ENCODE data around the gene C17orf75.

Gene C17orf75

DNA sequence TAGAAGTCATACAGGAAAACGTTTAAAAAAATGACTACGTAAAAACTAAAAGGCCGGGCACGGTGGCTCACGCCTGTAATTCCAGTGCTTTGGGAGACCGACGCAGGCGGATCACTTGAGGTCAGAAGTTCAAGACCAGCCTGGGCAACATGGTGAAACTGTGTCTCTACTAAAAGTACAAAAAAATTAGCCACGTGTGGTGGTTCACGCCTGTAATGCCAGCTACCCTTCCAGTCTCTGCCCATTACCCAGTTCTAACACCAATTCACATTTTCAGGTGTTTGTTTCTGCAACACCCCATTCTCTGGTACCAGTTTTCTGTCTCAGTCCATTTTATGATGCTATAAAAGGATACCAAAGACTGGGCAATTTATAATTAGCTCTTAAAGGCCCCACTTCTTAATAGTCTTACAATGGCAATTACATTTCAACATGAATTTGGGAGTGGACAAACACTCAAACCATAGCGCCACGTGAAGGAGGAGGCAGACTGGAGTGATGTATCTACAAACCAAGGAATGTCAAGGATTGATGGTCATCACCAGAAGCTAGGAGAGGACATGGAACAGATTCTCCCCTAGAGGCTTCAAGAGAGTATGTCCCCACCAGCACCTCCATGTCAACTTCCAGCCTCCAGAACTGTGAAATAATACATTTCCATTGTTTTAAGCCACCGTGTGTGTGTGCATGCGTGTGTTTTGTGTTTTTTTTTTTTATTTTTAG is 791 bp upstream of the C17orf75 start:
- 90 to 93% methylated on average over 12 of the region's 14 CpGs for WGBS, 2 experiments (ENCODE audit: insufficient coverage in 2 of 2)
- Histone ChIP-seq H3K9me3 (ENCODE audit: control insufficient read depth, low read length) (no peaks in the 10 kb centered on the region), H3K4me3 (ENCODE audit: extremely low read depth, insufficient read depth, low read length, poor library complexity, severe bottlenecking) (peak overlapping the region; percentile 53), H3K4me1 (ENCODE audit: control insufficient read depth, insufficient read depth, low read length, poor library complexity, severe bottlenecking) (no peaks in the 10 kb centered on the region), H3K36me3 (ENCODE audit: control insufficient read depth, insufficient read depth, low read length) (peaks cover 18% of the 10 kb centered on the region), H3K27ac (ENCODE audit: low read depth, low read length, severe bottlenecking) (no peak overlapping the region)

DNA sequence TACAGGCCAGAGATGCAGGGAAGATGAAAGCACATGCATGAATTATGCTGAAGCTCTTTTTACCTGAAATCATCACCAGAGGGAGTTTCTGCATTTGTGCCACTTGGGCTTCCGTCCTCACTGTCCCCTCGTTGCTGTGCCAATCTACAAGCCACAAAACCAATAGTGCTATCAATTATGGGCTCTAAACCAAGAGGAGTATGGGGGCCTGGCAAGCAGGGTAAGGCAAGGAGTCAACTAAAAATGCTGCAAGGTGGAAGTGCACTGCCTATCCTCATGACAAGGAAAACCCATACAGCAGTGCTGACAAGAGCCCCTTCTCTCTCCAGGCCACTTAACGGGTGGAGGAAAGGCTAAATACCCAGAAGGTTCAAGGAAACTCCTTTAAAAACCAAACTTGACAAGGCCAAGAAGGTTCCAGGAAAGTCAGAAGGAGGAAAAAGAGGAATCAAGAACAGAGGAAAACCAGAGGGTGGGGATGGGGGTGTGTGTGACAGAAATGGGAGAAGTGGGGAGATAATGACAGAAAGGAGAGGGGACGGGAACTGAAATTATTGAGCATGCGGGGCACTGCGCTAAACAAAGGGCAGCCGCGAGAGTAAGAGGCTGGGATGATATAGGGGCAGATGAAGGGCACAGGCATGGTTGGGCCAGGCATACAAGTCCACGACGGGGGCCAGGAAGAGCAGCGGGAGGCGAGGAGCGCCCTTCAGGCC is 674 bp downstream of the C17orf75 start:
- Histone ChIP-seq H3K9me3 (ENCODE audit: control insufficient read depth, low read length) (no peaks in the 10 kb centered on the region), H3K27ac (ENCODE audit: low read depth, low read length, severe bottlenecking) (peak overlapping the region; percentile 2), H3K36me3 (ENCODE audit: control insufficient read depth, insufficient read depth, low read length) (peaks cover 28% of the 10 kb centered on the region), H3K4me1 (ENCODE audit: control insufficient read depth, insufficient read depth, low read length, poor library complexity, severe bottlenecking) (no peaks in the 10 kb centered on the region), H3K4me3 (ENCODE audit: extremely low read depth, insufficient read depth, low read length, poor library complexity, severe bottlenecking) (peak overlapping the region; percentile 53)
- WGBS, 2 experiments (ENCODE audit: insufficient coverage in 2 of 2) = 5 to 23% methylated on average over 8 to 10 of the region's 13 CpGs

DNA sequence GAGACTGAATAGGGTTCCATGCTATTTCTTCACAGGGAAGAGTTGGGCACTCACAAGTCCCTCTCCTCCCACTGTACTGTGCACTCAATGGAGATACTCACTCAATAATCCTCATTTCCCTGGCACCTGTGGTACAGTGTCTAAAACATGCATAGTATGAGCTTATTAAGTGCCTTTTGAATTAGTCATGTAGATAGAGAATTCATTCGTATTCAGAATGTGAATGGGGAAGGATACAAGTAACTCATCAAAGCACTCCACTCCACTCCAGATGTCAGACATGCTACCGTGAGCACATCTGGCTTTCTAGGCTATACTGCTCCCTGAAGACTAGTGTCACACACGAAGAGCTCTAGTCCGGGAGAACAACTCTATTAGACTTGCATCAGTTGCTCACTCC is 6.3 kb downstream of the C17orf75 start:
- Histone ChIP-seq H3K9me3 (ENCODE audit: control insufficient read depth, low read length) (no peaks in the 10 kb centered on the region), H3K4me1 (ENCODE audit: control insufficient read depth, insufficient read depth, low read length, poor library complexity, severe bottlenecking) (peaks cover 4% of the 10 kb centered on the region), H3K4me3 (ENCODE audit: extremely low read depth, insufficient read depth, low read length, poor library complexity, severe bottlenecking) (no peak overlapping the region), H3K27ac (ENCODE audit: low read depth, low read length, severe bottlenecking) (no peak overlapping the region), H3K36me3 (ENCODE audit: control insufficient read depth, insufficient read depth, low read length) (peaks cover 62% of the 10 kb centered on the region)
- WGBS, 2 experiments (ENCODE audit: insufficient coverage in 2 of 2) = 100% methylated on average over 1 to 2 of the region's 4 CpGs

DNA sequence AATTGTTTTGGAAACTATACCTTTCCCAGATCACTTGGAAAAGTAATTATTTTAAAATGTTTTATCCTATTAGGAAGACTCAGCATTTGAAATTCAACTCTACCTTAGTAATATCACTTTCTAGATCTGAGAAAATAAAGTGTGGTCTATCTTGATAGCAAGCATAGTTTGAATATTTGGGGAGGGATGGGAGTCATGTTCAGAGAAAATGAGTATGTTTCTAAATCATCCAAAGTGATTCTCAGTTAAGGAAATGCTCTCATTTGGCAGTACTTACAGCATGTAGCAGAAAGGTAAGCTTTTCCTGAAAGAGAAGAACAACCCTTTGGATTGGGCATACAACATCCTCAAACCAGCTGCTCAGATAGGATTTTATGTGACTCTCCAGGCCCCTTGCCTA is 6.9 kb downstream of the C17orf75 start:
- Histone ChIP-seq H3K27ac (ENCODE audit: low read depth, low read length, severe bottlenecking) (no peak overlapping the region), H3K9me3 (ENCODE audit: control insufficient read depth, low read length) (no peaks in the 10 kb centered on the region), H3K4me1 (ENCODE audit: control insufficient read depth, insufficient read depth, low read length, poor library complexity, severe bottlenecking) (peaks cover 4% of the 10 kb centered on the region), H3K4me3 (ENCODE audit: extremely low read depth, insufficient read depth, low read length, poor library complexity, severe bottlenecking) (no peak overlapping the region), H3K36me3 (ENCODE audit: control insufficient read depth, insufficient read depth, low read length) (peaks cover 60% of the 10 kb centered on the region)

DNA sequence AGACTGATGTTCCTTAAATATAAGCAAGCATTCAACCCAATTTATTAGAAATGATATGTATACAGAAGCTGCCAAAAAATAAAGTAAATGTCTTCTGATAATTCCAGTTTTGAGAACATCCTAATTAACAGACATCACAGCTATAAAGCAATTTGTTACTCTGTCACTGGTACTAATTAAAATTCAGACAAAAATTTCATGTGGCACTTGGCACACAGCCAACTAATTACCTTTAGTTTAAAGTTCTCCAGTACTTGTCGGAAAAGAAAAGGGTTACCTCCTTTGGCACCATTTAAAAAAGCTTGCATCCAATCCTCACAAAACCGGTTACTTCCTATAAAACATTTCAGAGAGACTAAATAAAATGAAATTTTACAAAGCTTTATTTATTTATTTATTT is 8.8 kb downstream of the C17orf75 start:
- Histone ChIP-seq H3K4me3 (ENCODE audit: extremely low read depth, insufficient read depth, low read length, poor library complexity, severe bottlenecking) (no peak overlapping the region), H3K36me3 (ENCODE audit: control insufficient read depth, insufficient read depth, low read length) (peaks cover 48% of the 10 kb centered on the region), H3K9me3 (ENCODE audit: control insufficient read depth, low read length) (no peaks in the 10 kb centered on the region), H3K27ac (ENCODE audit: low read depth, low read length, severe bottlenecking) (no peak overlapping the region), H3K4me1 (ENCODE audit: control insufficient read depth, insufficient read depth, low read length, poor library complexity, severe bottlenecking) (peaks cover 4% of the 10 kb centered on the region)
- no CpG with 5 or more reads among the region's 2 CpGs for WGBS, 2 experiments (ENCODE audit: insufficient coverage in 2 of 2)

GRCh38 chr17:32331243-32332040 is 10.5 kb downstream of the C17orf75 start:
- Histone ChIP-seq H3K4me1 (ENCODE audit: control insufficient read depth, insufficient read depth, low read length, poor library complexity, severe bottlenecking) (peaks cover 4% of the 10 kb centered on the region), H3K27ac (ENCODE audit: low read depth, low read length, severe bottlenecking) (no peak overlapping the region), H3K9me3 (ENCODE audit: control insufficient read depth, low read length) (no peaks in the 10 kb centered on the region), H3K36me3 (ENCODE audit: control insufficient read depth, insufficient read depth, low read length) (peaks cover 36% of the 10 kb centered on the region), H3K4me3 (ENCODE audit: extremely low read depth, insufficient read depth, low read length, poor library complexity, severe bottlenecking) (no peak overlapping the region)
- no CpG with 5 or more reads among the region's 3 CpGs for WGBS, 2 experiments (ENCODE audit: insufficient coverage in 2 of 2)

- H3K27ac ChIP-seq (ENCODE audit: low read depth, low read length, severe bottlenecking) = no peak overlapping the region
- H3K9me3 ChIP-seq (ENCODE audit: control insufficient read depth, low read length) = no peaks in the 10 kb centered on the region
- peaks cover 29% of the 10 kb centered on the region for H3K36me3 ChIP-seq (ENCODE audit: control insufficient read depth, insufficient read depth, low read length)
- no peaks in the 10 kb centered on the region for H3K4me1 ChIP-seq (ENCODE audit: control insufficient read depth, insufficient read depth, low read length, poor library complexity, severe bottlenecking)
- H3K4me3 ChIP-seq (ENCODE audit: extremely low read depth, insufficient read depth, low read length, poor library complexity, severe bottlenecking) = no peak overlapping the region
- WGBS, 2 experiments (ENCODE audit: insufficient coverage in 2 of 2) = 78 to 100% methylated on average over 1 of the region's 3 CpGs
Observed at GRCh38 chr17:32330147-32330546, 11.8 kb downstream of the C17orf75 start.

DNA sequence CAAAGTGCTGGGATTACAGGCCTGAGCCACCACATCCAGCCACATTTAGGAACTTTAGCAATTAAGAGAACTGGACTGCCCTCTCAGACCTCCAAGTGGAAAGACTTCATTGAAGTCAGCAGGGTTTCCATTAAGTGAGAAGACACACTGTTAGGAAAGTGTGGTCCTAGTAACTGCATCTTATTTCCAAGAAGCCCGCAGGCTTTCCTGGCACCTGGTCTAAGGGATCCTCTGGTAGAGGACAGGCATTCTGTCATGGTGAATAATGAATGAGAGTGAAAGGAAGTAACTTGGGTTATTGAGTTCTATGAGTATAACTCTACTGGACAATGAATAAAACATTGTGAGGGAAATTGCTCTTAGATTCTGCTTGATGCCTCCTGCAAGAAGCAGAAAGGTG is 14.1 kb downstream of the C17orf75 start:
- H3K4me3 ChIP-seq (ENCODE audit: extremely low read depth, insufficient read depth, low read length, poor library complexity, severe bottlenecking) = no peak overlapping the region
- H3K4me1 ChIP-seq (ENCODE audit: control insufficient read depth, insufficient read depth, low read length, poor library complexity, severe bottlenecking) = no peaks in the 10 kb centered on the region
- peaks cover 9% of the 10 kb centered on the region for H3K36me3 ChIP-seq (ENCODE audit: control insufficient read depth, insufficient read depth, low read length)
- H3K27ac ChIP-seq (ENCODE audit: low read depth, low read length, severe bottlenecking) = peak overlapping the region; percentile 5
- 91 to 100% methylated on average over 1 of the region's 1 CpG for WGBS, 2 experiments (ENCODE audit: insufficient coverage in 2 of 2)
- no peaks in the 10 kb centered on the region for H3K9me3 ChIP-seq (ENCODE audit: control insufficient read depth, low read length)

- no peaks in the 10 kb centered on the region for H3K4me1 ChIP-seq (ENCODE audit: control insufficient read depth, insufficient read depth, low read length, poor library complexity, severe bottlenecking)
- no peak overlapping the region for H3K27ac ChIP-seq (ENCODE audit: low read depth, low read length, severe bottlenecking)
- WGBS, 2 experiments (ENCODE audit: insufficient coverage in 2 of 2) = 49 to 50% methylated on average over 8 to 10 of the region's 11 CpGs
Observed at GRCh38 chr17:32323811-32324491, 18.0 kb downstream of the C17orf75 start.

DNA sequence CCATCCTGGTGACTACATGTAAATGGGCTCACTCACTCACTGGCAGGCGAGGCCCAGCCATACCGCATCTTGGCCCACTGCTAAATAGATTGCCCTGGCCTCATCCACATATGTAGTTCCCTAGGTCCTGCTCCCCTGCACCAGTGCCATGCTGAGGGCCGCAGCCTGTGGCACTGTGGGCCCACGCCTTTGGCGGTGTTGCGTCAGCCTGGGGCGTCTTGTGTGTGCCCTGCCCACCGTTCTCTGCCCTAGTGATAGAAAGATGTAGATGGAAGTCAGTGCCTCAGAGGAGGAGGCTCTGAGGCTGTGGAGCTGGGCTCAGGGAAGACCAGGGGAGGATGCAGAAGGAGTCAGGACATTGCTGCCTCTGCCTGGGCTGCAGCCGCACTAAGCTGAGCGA is 18.9 kb downstream of the C17orf75 start:
- Histone ChIP-seq H3K36me3 (ENCODE audit: control insufficient read depth, insufficient read depth, low read length) (no peaks in the 10 kb centered on the region), H3K4me3 (ENCODE audit: extremely low read depth, insufficient read depth, low read length, poor library complexity, severe bottlenecking) (no peak overlapping the region), H3K27ac (ENCODE audit: low read depth, low read length, severe bottlenecking) (no peak overlapping the region), H3K9me3 (ENCODE audit: control insufficient read depth, low read length) (no peaks in the 10 kb centered on the region), H3K4me1 (ENCODE audit: control insufficient read depth, insufficient read depth, low read length, poor library complexity, severe bottlenecking) (no peaks in the 10 kb centered on the region)
- WGBS, 2 experiments (ENCODE audit: insufficient coverage in 2 of 2) = 93 to 94% methylated on average over 2 to 10 of the region's 10 CpGs

More at GRCh38 chr17:32323811-32324491, 18.0 kb downstream of the C17orf75 start:
- Histone ChIP-seq H3K4me3 (ENCODE audit: extremely low read depth, insufficient read depth, low read length, poor library complexity, severe bottlenecking) (no peak overlapping the region), H3K9me3 (ENCODE audit: control insufficient read depth, low read length) (no peaks in the 10 kb centered on the region), H3K36me3 (ENCODE audit: control insufficient read depth, insufficient read depth, low read length) (no peaks in the 10 kb centered on the region)

All from mesodermal cell (in vitro differentiated cells).